Measurements from ENCODE around the gene C12orf56.

GRCh38 chr12:64218597-64218996 lies 172.0 kb downstream of the C12orf56 start:
- no peak for TF ChIP-seq YY1 (IDR thresholded peaks at IDR 0.05; ENCODE audit: low read depth)
- TF ChIP-seq MAX (IDR thresholded peaks at IDR 0.05): no peak
- no peak for TF ChIP-seq CREB1 (IDR thresholded peaks at IDR 0.05; ENCODE audit: low read depth)
- no peak for TF ChIP-seq EP300 (IDR thresholded peaks at IDR 0.05; ENCODE audit: borderline replicate concordance)
- TF ChIP-seq TCF12 (IDR thresholded peaks at IDR 0.05; ENCODE audit: low read depth): no peak
- no peak for TF ChIP-seq NFIC (IDR thresholded peaks at IDR 0.05)
- no peak for TF ChIP-seq TEAD4 (IDR thresholded peaks at IDR 0.05)
- no peak for TF ChIP-seq TAF1 (IDR thresholded peaks at IDR 0.05; ENCODE audit: low read depth)
- TF ChIP-seq REST (IDR thresholded peaks at IDR 0.05; ENCODE audit: low read depth): no peak
- TF ChIP-seq USF1 (IDR thresholded peaks at IDR 0.05): no peak
